Upper lobe of left lung (tissue), 4 donors: ENCODE data around the gene TMEM255A.

Experiments used
- POLR2A ChIP-seq, 4 donors: fragments of 450-650 bp; IDR thresholded peaks; one replicate each; pipeline ENCODE4 v1.5.1; 2016 to 2017; ENCODE audit warnings: antibody characterized with exemption in 4 of 4, mild to moderate bottlenecking in 2 of 4
- TF ChIP-seq, protein P1 (sequence below), 6 experiments: fragments of 450-650 bp in 4 of 6; fragments of 200-600 bp in 2 of 6; sonication (generic) in 2 of 6; IDR thresholded peaks; one replicate each; pipeline ENCODE4 v1.5.1; 2016 to 2019; ENCODE audit warnings: antibody characterized with exemption in 6 of 6

GRCh38 chrX:120308959-120309872 is 2.0 kb downstream of the TMEM255A start:
- TF ChIP-seq, protein P1, sequence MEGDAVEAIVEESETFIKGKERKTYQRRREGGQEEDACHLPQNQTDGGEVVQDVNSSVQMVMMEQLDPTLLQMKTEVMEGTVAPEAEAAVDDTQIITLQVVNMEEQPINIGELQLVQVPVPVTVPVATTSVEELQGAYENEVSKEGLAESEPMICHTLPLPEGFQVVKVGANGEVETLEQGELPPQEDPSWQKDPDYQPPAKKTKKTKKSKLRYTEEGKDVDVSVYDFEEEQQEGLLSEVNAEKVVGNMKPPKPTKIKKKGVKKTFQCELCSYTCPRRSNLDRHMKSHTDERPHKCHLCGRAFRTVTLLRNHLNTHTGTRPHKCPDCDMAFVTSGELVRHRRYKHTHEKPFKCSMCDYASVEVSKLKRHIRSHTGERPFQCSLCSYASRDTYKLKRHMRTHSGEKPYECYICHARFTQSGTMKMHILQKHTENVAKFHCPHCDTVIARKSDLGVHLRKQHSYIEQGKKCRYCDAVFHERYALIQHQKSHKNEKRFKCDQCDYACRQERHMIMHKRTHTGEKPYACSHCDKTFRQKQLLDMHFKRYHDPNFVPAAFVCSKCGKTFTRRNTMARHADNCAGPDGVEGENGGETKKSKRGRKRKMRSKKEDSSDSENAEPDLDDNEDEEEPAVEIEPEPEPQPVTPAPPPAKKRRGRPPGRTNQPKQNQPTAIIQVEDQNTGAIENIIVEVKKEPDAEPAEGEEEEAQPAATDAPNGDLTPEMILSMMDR (IDR thresholded peaks at IDR 0.05): peak; percentile 23 to 70 (median 46)
- peak in 1 of 4 donors; percentile 20 for TF ChIP-seq POLR2A (IDR thresholded peaks at IDR 0.05)
